ENCODE data around the gene CEP152. TPM values are rescaled to one million over a fixed set of nuclear protein-coding genes. Genes with fewer than 3 reads are reported as not detected.

CEP152 gene
- polyA plus RNA-seq, 6 donors from 2014 or later: 2.6 to 9.3 (median 4.8) TPM

DNA sequence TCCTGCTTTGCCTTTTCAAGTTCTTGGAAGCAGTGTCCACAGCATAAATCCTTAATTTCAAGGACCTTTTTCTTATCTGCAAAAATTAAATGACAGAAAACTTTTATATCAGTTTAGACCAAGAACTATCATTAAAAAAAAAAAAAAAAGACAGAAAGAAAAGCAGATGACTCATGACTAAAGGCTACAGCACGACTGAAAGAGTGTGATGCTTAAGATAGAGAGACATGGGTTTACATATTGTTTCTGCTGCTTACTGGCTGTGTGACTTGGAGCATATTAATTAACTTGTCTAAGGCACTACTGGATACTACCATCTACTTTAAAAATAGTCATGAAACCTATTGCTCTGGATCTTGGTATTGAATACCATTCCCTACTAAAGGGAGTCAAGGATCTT is 62.3 kb downstream of the CEP152 start:
- Mint-ChIP-seq H3K9me3 (no peaks in the 10 kb centered on the region), H3K27me3 (no peaks in the 10 kb centered on the region), H3K36me3 (peaks cover 18 to 44% of the 10 kb centered on the region in 2 donors), H3K27ac (no peak overlapping the region), H3K4me1 (no peaks in the 10 kb centered on the region), H3K4me3 (no peak overlapping the region)
- ATAC-seq (ENCODE audit: low read depth in 2 of 2): no peak
- DNase-seq: no peak

DNA sequence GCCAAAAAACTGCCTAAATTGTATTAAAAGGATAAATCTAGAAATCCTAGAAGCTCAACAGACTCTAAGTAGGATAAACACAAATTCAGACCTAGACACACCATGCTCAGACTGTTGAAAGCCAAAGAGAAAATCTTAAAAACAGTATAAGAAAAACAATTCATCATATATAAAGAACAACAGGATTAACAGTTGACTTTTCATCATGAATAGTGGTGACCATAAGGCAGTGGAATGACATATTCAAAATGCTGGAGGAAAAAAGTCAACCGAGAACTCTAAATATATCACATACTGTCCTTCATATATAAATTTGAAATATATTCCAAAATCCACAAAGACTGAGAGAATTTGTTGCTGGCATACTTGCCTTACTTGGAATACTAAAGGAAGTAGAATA is 77.3 kb downstream of the CEP152 start:
- Mint-ChIP-seq H3K36me3 (peaks cover 48 to 58% of the 10 kb centered on the region in 2 donors), H3K9me3 (peaks cover 0 to 50% (median 19%) of the 10 kb centered on the region in 7 donors)
- ATAC-seq (ENCODE audit: low read depth in 2 of 2): no peak

DNA sequence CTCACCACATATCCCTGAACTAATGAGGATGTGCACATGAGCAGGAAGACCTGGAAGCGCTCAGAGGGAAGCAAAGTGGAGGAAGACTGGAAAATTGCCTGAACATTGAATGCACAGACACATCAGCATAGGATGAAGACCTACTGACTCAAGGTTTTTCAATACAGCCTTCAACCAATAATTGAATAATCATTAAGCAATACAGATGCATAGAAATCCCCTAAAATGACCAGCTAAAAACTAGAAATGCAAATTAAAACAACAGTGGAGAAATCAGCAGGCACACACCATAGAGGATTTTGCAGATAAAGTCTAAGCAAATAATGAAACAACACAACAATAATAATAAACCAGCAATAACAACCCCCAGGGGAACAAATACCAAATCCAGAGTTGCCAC is 80.4 kb downstream of the CEP152 start:
- no peaks in the 10 kb centered on the region for H3K4me1 Mint-ChIP-seq
- peaks cover 44 to 58% of the 10 kb centered on the region in 2 donors for H3K36me3 Mint-ChIP-seq
- peaks cover 0 to 35% (median 13%) of the 10 kb centered on the region in 7 donors for H3K9me3 Mint-ChIP-seq
- no peak overlapping the region for H3K4me3 Mint-ChIP-seq
- no peaks in the 10 kb centered on the region for H3K27me3 Mint-ChIP-seq
- no peak overlapping the region for H3K27ac Mint-ChIP-seq
- ATAC-seq (ENCODE audit: low read depth in 2 of 2) (no peak), DNase-seq (no peak)

More for the DNA sequence above, 77.3 kb downstream of the CEP152 start:
- H3K4me1 Mint-ChIP-seq: no peaks in the 10 kb centered on the region
- H3K27me3 Mint-ChIP-seq: no peaks in the 10 kb centered on the region
- H3K4me3 Mint-ChIP-seq: no peak overlapping the region
- no peak overlapping the region for H3K27ac Mint-ChIP-seq
- no peak for DNase-seq

DNA sequence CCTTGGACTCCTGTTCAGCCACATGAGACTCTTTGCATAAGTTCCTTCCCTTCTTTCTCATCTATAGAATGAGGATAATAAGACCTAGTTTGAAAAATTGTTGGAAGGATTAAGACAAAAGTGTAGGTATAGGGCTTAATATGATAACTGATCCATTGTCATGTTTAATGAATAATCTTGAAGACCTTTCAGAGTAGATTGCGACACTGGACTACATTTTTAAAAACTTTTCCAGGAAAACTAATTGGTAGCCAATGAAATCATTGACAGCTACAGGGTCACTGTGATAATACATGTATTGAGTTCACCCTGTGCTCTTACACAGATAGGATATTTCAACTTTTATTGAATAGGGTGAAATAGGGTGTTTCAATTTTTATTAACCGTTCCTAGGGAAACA is 86.9 kb downstream of the CEP152 start:
- no peaks in the 10 kb centered on the region for H3K4me1 Mint-ChIP-seq
- no peak for ATAC-seq (ENCODE audit: low read depth in 2 of 2)
- no peak overlapping the region for H3K27ac Mint-ChIP-seq
- peaks cover 10 to 14% of the 10 kb centered on the region in 2 donors for H3K36me3 Mint-ChIP-seq
- H3K27me3 Mint-ChIP-seq: no peaks in the 10 kb centered on the region
- no peaks in the 10 kb centered on the region for H3K9me3 Mint-ChIP-seq
- DNase-seq: no peak
- no peak overlapping the region for H3K4me3 Mint-ChIP-seq

DNA sequence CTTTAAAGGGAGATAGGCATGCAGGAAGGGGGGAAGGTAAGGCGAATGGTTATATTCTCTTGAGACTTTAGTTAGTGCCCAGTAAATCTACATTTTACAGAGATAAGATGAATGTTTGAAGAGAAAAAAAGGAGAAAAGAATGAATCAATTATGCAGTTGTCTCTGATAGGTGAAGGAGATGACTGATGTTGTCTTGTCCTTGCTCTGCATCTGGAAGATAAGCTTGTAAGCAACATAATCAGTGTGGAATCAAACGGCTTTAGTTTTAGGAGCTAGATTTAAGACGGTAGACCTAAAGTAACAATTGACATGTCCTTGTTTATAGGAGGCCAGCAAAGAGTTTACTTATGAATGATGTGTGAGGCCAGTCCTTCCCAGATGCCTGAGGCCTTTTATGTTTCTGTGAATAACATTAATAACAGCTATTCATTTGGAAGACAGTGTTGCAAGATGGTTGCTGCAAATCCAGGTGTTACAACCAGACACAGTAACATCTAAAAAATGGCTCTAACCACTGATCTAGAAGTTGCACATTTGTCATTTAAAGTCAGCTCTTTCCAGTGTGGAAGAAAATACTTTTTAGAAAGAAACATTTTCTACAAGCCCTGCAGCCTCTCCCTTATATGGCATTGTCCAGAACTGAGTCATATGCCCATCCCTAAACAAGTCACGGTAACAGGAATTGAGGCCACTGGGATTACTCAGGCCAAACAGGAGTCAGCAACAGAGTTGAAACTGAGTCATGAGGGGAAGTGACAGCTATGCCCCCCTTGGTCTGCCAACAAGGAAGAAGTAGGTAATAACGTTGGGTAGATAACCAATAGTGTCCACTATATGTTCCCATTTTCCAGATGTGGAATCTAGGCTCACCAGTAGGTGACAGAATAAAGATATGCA is 87.9 kb downstream of the CEP152 start:
- Mint-ChIP-seq H3K36me3 (peaks cover 5 to 8% of the 10 kb centered on the region in 2 donors), H3K4me1 (no peaks in the 10 kb centered on the region), H3K27me3 (no peaks in the 10 kb centered on the region), H3K27ac (no peak overlapping the region), H3K9me3 (no peaks in the 10 kb centered on the region), H3K4me3 (no peak overlapping the region)
- ATAC-seq (ENCODE audit: low read depth in 2 of 2) (no peak), DNase-seq (no peak)

DNA sequence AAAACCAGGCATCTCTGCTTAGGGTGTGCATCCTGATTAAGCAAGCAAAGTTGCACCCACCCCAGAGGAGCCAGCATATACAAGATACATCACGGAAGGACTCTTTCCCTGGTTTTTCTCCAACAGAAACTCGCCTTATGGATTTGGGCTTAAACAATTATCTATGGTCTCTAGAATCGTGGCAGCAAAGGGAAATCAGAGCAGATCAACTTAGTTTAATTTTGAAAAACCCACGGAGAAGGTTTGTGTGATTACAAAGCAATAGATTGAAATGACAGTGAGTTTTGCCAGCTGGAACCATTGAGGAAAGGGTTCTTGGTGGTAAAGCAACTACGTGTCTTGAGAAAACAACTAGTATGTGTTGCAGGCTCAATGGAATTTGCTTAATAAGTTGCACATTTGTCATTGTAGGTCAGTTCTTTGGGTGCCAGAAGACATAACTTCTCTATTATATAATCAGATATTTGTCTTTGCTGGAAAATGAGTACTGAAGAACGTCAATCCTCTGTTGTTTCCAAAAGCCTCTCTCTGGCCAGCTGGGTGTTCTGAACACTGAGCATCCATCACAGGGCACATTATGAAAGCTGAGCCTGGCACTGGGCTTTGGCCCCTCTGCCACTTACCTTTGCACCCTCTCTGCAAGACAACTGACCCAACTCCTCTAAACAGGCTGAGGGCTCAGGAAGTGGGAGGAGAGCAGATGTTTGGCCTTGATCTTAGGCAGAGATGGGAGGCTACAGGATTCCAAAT is 89.6 kb downstream of the CEP152 start:
- H3K27ac Mint-ChIP-seq: no peak overlapping the region
- H3K9me3 Mint-ChIP-seq: peaks cover 0 to 14% (median 10%) of the 10 kb centered on the region in 7 donors
- DNase-seq (no peak), ATAC-seq (ENCODE audit: low read depth in 2 of 2) (no peak)
- H3K4me3 Mint-ChIP-seq: no peak overlapping the region
- no peaks in the 10 kb centered on the region for H3K27me3 Mint-ChIP-seq
- H3K4me1 Mint-ChIP-seq: no peaks in the 10 kb centered on the region
- H3K36me3 Mint-ChIP-seq: peaks cover 4 to 7% of the 10 kb centered on the region in 2 donors

DNA sequence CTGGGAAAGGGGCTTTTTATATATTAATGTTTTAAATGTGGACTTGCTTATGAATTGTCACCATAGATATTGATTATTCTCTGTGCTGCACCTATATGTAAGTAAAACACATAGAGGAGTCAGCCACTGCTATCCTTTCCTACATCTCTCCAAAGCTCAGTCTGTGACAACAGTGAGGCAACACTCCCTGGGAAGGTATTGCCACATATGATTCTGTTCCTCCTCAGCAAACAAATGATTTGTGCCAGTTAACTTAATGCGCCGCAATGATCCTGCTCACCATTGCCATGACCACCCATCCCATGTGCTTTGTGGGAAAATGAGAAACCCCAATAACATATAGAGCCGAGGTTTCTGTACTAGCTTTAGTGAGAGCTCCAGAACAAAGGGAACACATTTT is 90.2 kb downstream of the CEP152 start:
- DNase-seq: no peak
- peaks cover 1 to 20% (median 16%) of the 10 kb centered on the region in 7 donors for H3K9me3 Mint-ChIP-seq
- no peak for ATAC-seq (ENCODE audit: low read depth in 2 of 2)
- no peak overlapping the region for H3K27ac Mint-ChIP-seq
- H3K36me3 Mint-ChIP-seq: peaks cover 10 to 13% of the 10 kb centered on the region in 2 donors
- no peak overlapping the region for H3K4me3 Mint-ChIP-seq
- H3K27me3 Mint-ChIP-seq: no peaks in the 10 kb centered on the region
- H3K4me1 Mint-ChIP-seq: no peaks in the 10 kb centered on the region

DNA sequence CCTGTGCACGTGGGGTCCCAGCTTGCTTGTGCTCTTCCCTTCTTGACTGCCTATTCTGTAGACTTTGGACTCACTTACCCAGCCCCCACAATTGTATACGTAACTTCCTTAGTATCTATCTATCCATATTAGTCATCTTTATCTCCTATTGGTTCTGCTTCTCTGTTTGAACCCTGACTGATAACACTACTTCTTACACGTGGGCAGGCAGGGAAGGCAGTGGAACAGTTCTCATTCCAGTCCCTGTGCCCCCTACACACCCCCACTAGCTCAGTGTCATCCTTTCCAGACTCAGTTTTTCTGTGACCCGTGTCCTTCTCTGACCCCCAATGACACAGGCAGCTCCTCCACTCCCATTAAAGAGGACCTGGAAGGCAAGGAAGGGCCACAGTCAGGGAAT is 91.2 kb downstream of the CEP152 start:
- DNase-seq: no peak
- Mint-ChIP-seq H3K36me3 (peaks cover 14 to 22% of the 10 kb centered on the region in 2 donors), H3K9me3 (peaks cover 5 to 29% (median 23%) of the 10 kb centered on the region in 7 donors), H3K4me1 (no peaks in the 10 kb centered on the region), H3K27ac (peak overlapping the region in 1 of 6 donors; percentile 35), H3K4me3 (no peak overlapping the region), H3K27me3 (no peaks in the 10 kb centered on the region)
- no peak for ATAC-seq (ENCODE audit: low read depth in 2 of 2)

DNA sequence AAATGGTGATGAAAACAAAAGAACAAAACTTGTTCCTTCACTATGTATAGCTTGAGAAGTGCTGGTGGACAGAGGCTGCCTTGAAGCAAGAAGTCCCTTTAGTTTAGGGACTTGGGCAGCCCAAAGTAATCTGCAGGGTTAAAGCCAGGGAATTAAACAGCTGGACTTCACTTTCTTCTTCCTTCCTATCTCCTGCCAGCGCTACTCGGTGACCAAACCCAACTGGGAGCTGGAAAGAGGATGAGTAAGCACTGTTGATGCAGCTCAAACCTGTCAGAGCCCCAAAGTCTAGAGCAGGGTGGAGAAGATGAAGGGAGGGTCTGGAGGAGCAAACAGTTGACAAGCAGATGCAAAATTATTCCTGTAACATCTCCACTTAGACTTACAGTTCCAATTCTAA is 92.2 kb downstream of the CEP152 start:
- Mint-ChIP-seq H3K27me3 (no peaks in the 10 kb centered on the region), H3K4me1 (no peaks in the 10 kb centered on the region), H3K9me3 (peaks cover 5 to 36% (median 27%) of the 10 kb centered on the region in 7 donors), H3K4me3 (no peak overlapping the region), H3K36me3 (peaks cover 14 to 28% of the 10 kb centered on the region in 2 donors), H3K27ac (no peak overlapping the region)
- ATAC-seq (ENCODE audit: low read depth in 2 of 2): no peak
- DNase-seq: no peak

DNA sequence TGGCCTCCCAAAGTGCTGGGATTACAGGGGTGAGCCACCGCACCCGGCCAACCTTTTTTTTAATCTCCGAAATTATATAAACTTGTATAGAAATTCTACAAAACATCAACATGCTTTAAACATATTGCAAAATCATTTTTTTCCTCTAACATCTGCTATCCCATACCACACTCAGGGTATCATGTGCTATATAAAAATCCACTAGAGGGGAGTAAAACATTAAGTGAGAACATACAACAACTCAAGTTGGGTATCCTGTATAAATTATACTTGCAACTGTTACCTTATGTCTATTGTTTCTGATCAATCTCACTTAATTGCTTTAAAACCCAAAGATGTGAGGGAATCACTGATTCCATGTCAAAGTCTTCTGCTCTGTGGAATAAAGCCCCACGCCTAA is 93.4 kb downstream of the CEP152 start:
- no peak for ATAC-seq (ENCODE audit: low read depth in 2 of 2)
- Mint-ChIP-seq H3K9me3 (peaks cover 5 to 39% (median 27%) of the 10 kb centered on the region in 7 donors), H3K27me3 (no peaks in the 10 kb centered on the region)

DNA sequence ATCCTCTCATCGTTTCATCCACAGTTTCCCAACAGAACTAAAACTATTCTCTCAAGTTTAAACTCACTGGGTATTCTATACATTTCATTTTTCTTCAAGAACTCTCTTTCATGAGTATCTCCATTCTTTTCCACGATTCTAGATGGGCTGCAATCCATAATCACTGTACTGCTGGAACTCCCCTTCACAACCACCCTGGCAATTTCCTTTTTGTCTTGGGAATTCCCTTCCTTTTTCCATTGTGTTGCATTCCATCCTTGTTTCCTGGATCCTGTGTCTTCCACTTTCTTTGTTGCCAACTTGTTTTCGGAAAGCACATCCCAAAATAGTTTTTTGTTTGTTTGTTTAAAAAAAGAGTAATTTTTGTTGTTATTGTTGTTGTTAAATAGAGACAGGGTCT is 98.3 kb downstream of the CEP152 start:
- DNase-seq: no peak

More for the DNA sequence above, 93.4 kb downstream of the CEP152 start:
- no peak overlapping the region for H3K4me3 Mint-ChIP-seq
- H3K36me3 Mint-ChIP-seq: peaks cover 14 to 33% of the 10 kb centered on the region in 2 donors
- H3K4me1 Mint-ChIP-seq: no peaks in the 10 kb centered on the region
- DNase-seq: no peak
- H3K27ac Mint-ChIP-seq: no peak overlapping the region

DNA sequence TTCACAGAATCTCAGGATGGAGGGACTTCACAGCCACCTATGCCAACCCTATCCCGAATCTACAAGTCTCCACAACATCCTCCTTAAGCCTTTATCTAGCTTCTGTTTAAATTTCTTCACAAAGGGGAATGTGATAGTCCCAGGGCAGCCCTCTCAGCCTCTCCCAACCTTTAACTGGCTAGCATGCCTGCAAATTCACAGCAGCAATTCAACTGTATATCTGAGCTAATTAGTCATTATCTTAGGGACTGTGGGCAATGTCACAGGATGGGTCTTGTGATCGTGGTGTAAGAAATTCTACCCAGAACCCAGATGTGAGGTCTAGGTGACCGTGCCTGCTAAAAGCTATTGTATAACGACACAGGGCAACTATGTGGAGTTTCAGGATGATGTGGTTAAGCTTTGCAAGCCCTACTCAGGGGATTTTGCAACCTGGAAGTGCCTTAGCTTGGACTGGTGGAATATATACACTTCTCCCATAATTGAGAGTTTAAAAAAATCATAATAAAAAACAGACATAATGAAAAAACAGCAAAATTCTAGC is 99.8 kb downstream of the CEP152 start:
- Mint-ChIP-seq H3K4me1 (no peaks in the 10 kb centered on the region), H3K27me3 (no peaks in the 10 kb centered on the region), H3K27ac (no peak overlapping the region), H3K36me3 (peaks cover 13 to 27% of the 10 kb centered on the region in 2 donors), H3K9me3 (peaks cover 8 to 50% (median 25%) of the 10 kb centered on the region in 7 donors), H3K4me3 (no peak overlapping the region)
- ATAC-seq (ENCODE audit: low read depth in 2 of 2) (no peak), DNase-seq (no peak)

More for the DNA sequence above, 98.3 kb downstream of the CEP152 start:
- H3K9me3 Mint-ChIP-seq: peaks cover 5 to 51% (median 29%) of the 10 kb centered on the region in 7 donors
- no peak overlapping the region for H3K4me3 Mint-ChIP-seq
- no peak for ATAC-seq (ENCODE audit: low read depth in 2 of 2)
- H3K4me1 Mint-ChIP-seq: no peaks in the 10 kb centered on the region
- no peak overlapping the region for H3K27ac Mint-ChIP-seq
- H3K27me3 Mint-ChIP-seq: no peaks in the 10 kb centered on the region
- H3K36me3 Mint-ChIP-seq: peaks cover 19 to 36% of the 10 kb centered on the region in 2 donors

DNA sequence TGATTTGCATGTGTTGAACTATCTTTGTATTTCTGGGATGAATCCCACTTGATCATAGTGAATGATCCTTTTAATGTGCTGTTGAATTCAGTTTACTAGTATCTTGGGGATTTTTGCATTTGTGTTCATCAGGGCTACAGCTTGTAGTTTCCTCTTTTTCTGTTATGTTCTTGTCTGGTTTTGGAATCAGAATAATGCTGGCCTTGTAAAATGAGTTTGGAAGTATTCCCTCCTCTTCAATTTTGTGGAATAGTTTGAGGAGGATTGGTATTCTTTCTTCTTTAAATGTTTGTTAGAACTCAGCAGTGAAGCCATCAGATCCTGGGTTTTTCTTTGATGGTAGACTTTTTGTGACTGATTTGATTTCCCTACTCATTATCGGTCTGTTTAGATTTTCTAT is 102.2 kb downstream of the CEP152 start:
- ATAC-seq (ENCODE audit: low read depth in 2 of 2) (no peak), DNase-seq (no peak)
- no peak overlapping the region for H3K27ac Mint-ChIP-seq
- H3K36me3 Mint-ChIP-seq: peaks cover 5 to 8% of the 10 kb centered on the region in 2 donors
- no peak overlapping the region for H3K4me3 Mint-ChIP-seq
- no peaks in the 10 kb centered on the region for H3K27me3 Mint-ChIP-seq
- no peaks in the 10 kb centered on the region for H3K4me1 Mint-ChIP-seq
- peaks cover 9 to 48% (median 25%) of the 10 kb centered on the region in 7 donors for H3K9me3 Mint-ChIP-seq

Data from naive B cell (primary cell).